Measurements from ENCODE around the gene ASB7.
A peak's percentile ranks its signal among the peaks of the same experiment; 100 is the strongest.

The ASB7 gene

DNA sequence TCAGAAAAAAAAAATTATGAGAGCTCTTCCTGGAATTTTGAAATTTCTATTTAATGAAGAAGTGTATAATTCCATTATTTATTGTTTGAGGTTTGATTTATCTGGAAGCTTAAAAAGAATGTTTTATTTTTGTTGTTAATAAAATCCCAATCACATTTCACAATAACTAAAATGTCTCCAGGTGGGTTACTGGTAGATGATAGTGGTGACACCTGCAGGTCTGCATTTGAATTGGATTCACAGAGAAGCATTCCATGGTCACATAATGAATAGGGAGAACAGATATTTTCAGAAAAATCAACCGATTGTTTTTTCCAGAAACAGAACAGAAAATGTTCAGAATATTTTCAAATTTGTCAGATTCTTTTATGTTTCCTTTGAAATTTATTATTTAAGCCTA, 48.3 kb downstream of the ASB7 start:
- Histone ChIP-seq H3K4me2 (ENCODE audit: low read depth, low read length) (no peak overlapping the region), H3K27ac (ENCODE audit: low read length) (no peak overlapping the region), H4K20me1 (ENCODE audit: insufficient read depth, low read length) (no peaks in the 10 kb centered on the region), H3K4me1 (ENCODE audit: low read length) (no peaks in the 10 kb centered on the region), H3F3A (ENCODE audit: insufficient read depth, low read length) (no peaks in the 10 kb centered on the region), H3K9me3 (replicated peaks; ENCODE audit: insufficient read depth, low read length) (no peaks in the 10 kb centered on the region), H3K79me2 (ENCODE audit: low read length) (no peaks in the 10 kb centered on the region), H3K9me2 (replicated peaks; ENCODE audit: insufficient read depth, low read length) (no peaks in the 10 kb centered on the region), H3K4me3 (ENCODE audit: low read length) (no peak overlapping the region), H3K27me3 (replicated peaks; ENCODE audit: insufficient read depth, low read length) (no peaks in the 10 kb centered on the region), H2AFZ (ENCODE audit: low read length) (no peak overlapping the region), H3K36me3 (replicated peaks; ENCODE audit: insufficient read depth, low read length) (no peaks in the 10 kb centered on the region; the same call in 1 of the 2 replicates), H3K9ac (ENCODE audit: low read length) (no peak overlapping the region)
- TF ChIP-seq EZH2 (optimal IDR thresholded peaks at IDR 0.05; ENCODE audit: low read depth, low read length) = no peak
- TF ChIP-seq, protein P1, sequence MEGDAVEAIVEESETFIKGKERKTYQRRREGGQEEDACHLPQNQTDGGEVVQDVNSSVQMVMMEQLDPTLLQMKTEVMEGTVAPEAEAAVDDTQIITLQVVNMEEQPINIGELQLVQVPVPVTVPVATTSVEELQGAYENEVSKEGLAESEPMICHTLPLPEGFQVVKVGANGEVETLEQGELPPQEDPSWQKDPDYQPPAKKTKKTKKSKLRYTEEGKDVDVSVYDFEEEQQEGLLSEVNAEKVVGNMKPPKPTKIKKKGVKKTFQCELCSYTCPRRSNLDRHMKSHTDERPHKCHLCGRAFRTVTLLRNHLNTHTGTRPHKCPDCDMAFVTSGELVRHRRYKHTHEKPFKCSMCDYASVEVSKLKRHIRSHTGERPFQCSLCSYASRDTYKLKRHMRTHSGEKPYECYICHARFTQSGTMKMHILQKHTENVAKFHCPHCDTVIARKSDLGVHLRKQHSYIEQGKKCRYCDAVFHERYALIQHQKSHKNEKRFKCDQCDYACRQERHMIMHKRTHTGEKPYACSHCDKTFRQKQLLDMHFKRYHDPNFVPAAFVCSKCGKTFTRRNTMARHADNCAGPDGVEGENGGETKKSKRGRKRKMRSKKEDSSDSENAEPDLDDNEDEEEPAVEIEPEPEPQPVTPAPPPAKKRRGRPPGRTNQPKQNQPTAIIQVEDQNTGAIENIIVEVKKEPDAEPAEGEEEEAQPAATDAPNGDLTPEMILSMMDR (IDR thresholded peaks at IDR 0.05; ENCODE audit: low read length) = peak; percentile 20; the same call in 1 of the 2 replicates
- no peak for TF ChIP-seq EZH2phosphoT487 (IDR thresholded peaks at IDR 0.05; ENCODE audit: low read length)
- DNase-seq = no peak

DNA sequence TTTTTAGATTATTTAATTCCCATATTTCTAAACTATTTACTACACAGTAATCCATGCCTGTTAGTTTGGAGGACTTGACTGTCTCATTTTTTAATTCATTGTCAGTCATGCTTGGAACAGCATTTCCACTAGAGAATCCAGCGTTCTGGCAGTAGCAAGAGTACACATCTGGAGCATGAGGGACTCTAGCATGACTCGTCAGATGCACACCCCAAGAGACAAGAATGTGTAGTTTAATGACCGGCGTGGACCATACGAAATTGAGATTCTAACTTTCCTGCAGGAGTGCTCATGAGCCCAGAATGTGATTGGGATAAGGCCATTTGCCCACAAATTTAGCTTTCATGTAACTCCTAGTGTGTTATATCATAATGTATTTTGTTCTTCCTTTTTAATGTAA, 48.9 kb downstream of the ASB7 start:
- H3K4me1 ChIP-seq (ENCODE audit: low read length) = no peaks in the 10 kb centered on the region
- no peaks in the 10 kb centered on the region for H3K9me2 ChIP-seq (replicated peaks; ENCODE audit: insufficient read depth, low read length)
- no peak overlapping the region for H3K9ac ChIP-seq (ENCODE audit: low read length)
- H3K27ac ChIP-seq (ENCODE audit: low read length) = no peak overlapping the region
- no peaks in the 10 kb centered on the region for H3K9me3 ChIP-seq (replicated peaks; ENCODE audit: insufficient read depth, low read length)
- H3K79me2 ChIP-seq (ENCODE audit: low read length) = no peaks in the 10 kb centered on the region
- no peaks in the 10 kb centered on the region for H4K20me1 ChIP-seq (ENCODE audit: insufficient read depth, low read length)
- no peak for TF ChIP-seq EZH2phosphoT487 (IDR thresholded peaks at IDR 0.05; ENCODE audit: low read length)
- TF ChIP-seq, protein P1 (IDR thresholded peaks at IDR 0.05; ENCODE audit: low read length) = no peak
- no peak for TF ChIP-seq EZH2 (optimal IDR thresholded peaks at IDR 0.05; ENCODE audit: low read depth, low read length)
- DNase-seq = no peak
- no peak overlapping the region for H3K4me3 ChIP-seq (ENCODE audit: low read length)
- no peak overlapping the region for H2AFZ ChIP-seq (ENCODE audit: low read length)
- H3K36me3 ChIP-seq (replicated peaks; ENCODE audit: insufficient read depth, low read length) = no peaks in the 10 kb centered on the region; the same call in 1 of the 2 replicates
- no peak overlapping the region for H3K4me2 ChIP-seq (ENCODE audit: low read depth, low read length)
- H3F3A ChIP-seq (ENCODE audit: insufficient read depth, low read length) = no peaks in the 10 kb centered on the region
- no peaks in the 10 kb centered on the region for H3K27me3 ChIP-seq (replicated peaks; ENCODE audit: insufficient read depth, low read length)

DNA sequence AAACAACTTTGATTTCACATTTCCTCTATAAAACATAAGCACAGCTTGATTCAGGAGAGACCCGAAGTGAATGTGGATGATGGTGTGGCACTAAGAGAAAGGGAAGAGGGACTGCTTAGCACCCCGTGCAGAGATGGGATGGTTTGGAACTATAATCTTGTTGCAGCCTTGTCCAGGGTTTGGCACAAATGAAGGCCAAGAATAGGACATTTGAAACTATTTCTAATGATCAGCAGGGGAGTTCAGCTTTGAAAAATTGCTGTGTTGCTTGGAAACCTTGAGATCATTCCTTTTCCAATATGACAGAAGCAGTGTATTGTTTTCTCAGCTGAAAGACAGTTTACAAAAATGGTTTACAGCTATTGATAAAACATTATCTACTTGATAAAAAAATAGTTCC, 49.7 kb downstream of the ASB7 start:
- no peak overlapping the region for H3K9ac ChIP-seq (ENCODE audit: low read length)
- TF ChIP-seq, protein P1 (IDR thresholded peaks at IDR 0.05; ENCODE audit: low read length) = no peak
- TF ChIP-seq EZH2phosphoT487 (IDR thresholded peaks at IDR 0.05; ENCODE audit: low read length) = no peak

More for the DNA sequence above, 49.7 kb downstream of the ASB7 start:
- H3K4me1 ChIP-seq (ENCODE audit: low read length) = no peaks in the 10 kb centered on the region
- no peaks in the 10 kb centered on the region for H3F3A ChIP-seq (ENCODE audit: insufficient read depth, low read length)
- no peaks in the 10 kb centered on the region for H3K9me3 ChIP-seq (replicated peaks; ENCODE audit: insufficient read depth, low read length)
- H3K79me2 ChIP-seq (ENCODE audit: low read length) = no peaks in the 10 kb centered on the region
- no peak overlapping the region for H3K27ac ChIP-seq (ENCODE audit: low read length)
- no peaks in the 10 kb centered on the region for H3K9me2 ChIP-seq (replicated peaks; ENCODE audit: insufficient read depth, low read length)
- H3K4me3 ChIP-seq (ENCODE audit: low read length) = no peak overlapping the region
- no peak overlapping the region for H3K4me2 ChIP-seq (ENCODE audit: low read depth, low read length)
- H3K27me3 ChIP-seq (replicated peaks; ENCODE audit: insufficient read depth, low read length) = no peaks in the 10 kb centered on the region
- H2AFZ ChIP-seq (ENCODE audit: low read length) = no peak overlapping the region
- no peaks in the 10 kb centered on the region; the same call in 1 of the 2 replicates for H3K36me3 ChIP-seq (replicated peaks; ENCODE audit: insufficient read depth, low read length)
- no peak for DNase-seq
- H4K20me1 ChIP-seq (ENCODE audit: insufficient read depth, low read length) = no peaks in the 10 kb centered on the region
